NCI-H1105 (cell line): ENCODE results near the gene MTHFD1L.

Experiments
- DNase-seq: peaks from one replicate; lab custom pipeline; 2025; lab: John Stamatoyannopoulos, UW

MTHFD1L gene

GRCh38 chr6:150934380-150934779, 68.9 kb downstream of the MTHFD1L start:
- DNase-seq = no peak

GRCh38 chr6:150936021-150936555, 70.6 kb downstream of the MTHFD1L start:
- DNase-seq = no peak

- DNase-seq = no peak
Measured at GRCh38 chr6:150937132-150937906, 71.8 kb downstream of the MTHFD1L start.

- no peak for DNase-seq
Measured at GRCh38 chr6:150939399-150939798, 73.9 kb downstream of the MTHFD1L start.

- DNase-seq = no peak
Measured at GRCh38 chr6:150940941-150941340, 75.4 kb downstream of the MTHFD1L start.

GRCh38 chr6:150949526-150949925, 84.0 kb downstream of the MTHFD1L start:
- no peak for DNase-seq

- no peak for DNase-seq
Measured at GRCh38 chr6:150953851-150954250, 88.3 kb downstream of the MTHFD1L start.

GRCh38 chr6:150959166-150959565, 93.7 kb downstream of the MTHFD1L start:
- no peak for DNase-seq

- no peak for DNase-seq
Measured at GRCh38 chr6:150962436-150962835, 96.9 kb downstream of the MTHFD1L start.

- no peak for DNase-seq
Measured at GRCh38 chr6:150964765-150965164, 99.3 kb downstream of the MTHFD1L start.

GRCh38 chr6:150966786-150967185, 101.3 kb downstream of the MTHFD1L start:
- no peak for DNase-seq

- DNase-seq = no peak
Measured at GRCh38 chr6:150967381-150967780, 101.9 kb downstream of the MTHFD1L start.

GRCh38 chr6:150967910-150968309, 102.4 kb downstream of the MTHFD1L start:
- DNase-seq = no peak

- no peak for DNase-seq
Measured at GRCh38 chr6:150969901-150970300, 104.4 kb downstream of the MTHFD1L start.

GRCh38 chr6:150971219-150971618, 105.7 kb downstream of the MTHFD1L start:
- DNase-seq = no peak

- no peak for DNase-seq
Measured at GRCh38 chr6:150975136-150975535, 109.6 kb downstream of the MTHFD1L start.

- DNase-seq = no peak
Measured at GRCh38 chr6:150977281-150977680, 111.8 kb downstream of the MTHFD1L start.

- no peak for DNase-seq
Measured at GRCh38 chr6:150978624-150979023, 113.1 kb downstream of the MTHFD1L start.

GRCh38 chr6:150979826-150980350, 114.4 kb downstream of the MTHFD1L start:
- no peak for DNase-seq

GRCh38 chr6:150981095-150981494, 115.6 kb downstream of the MTHFD1L start:
- DNase-seq = no peak

GRCh38 chr6:150981669-150982068, 116.2 kb downstream of the MTHFD1L start:
- DNase-seq = no peak

GRCh38 chr6:150987371-150987828, 121.9 kb downstream of the MTHFD1L start:
- DNase-seq = no peak

- DNase-seq = no peak
Measured at GRCh38 chr6:150987855-150988464, 122.5 kb downstream of the MTHFD1L start.
